ENCODE measurements around the gene PRPH. TPM values are rescaled to one million over a fixed set of nuclear protein-coding genes. Genes with fewer than 3 reads are reported as not detected.

The PRPH gene
- total RNA-seq, 2 experiments from 2014 or later: not detected

- CTCF ChIA-PET (ENCODE audit: unreplicated experiment): no interaction called here
- H3K4me1 ChIP-seq (ENCODE audit: insufficient read depth, low read length, poor library complexity, severe bottlenecking): no peaks in the 10 kb centered on the region
- no peaks in the 10 kb centered on the region for H3K9me2 ChIP-seq (ENCODE audit: insufficient read depth, low read length)
- no peak for DNase-seq (ENCODE audit: low spot score)
- no peak overlapping the region for H2AFZ ChIP-seq (ENCODE audit: low read length)
- H3K4me2 ChIP-seq (ENCODE audit: low read length): no peak overlapping the region
- H3K4me3 ChIP-seq (ENCODE audit: low read depth, low read length, poor library complexity, severe bottlenecking): no peak overlapping the region
- no peaks in the 10 kb centered on the region for H4K20me1 ChIP-seq (ENCODE audit: insufficient read depth, low read length)
- BruUV-seq (replicated peaks): no TSS peak
- no peaks in the 10 kb centered on the region for H3K9me3 ChIP-seq (ENCODE audit: low read length)
- intact Hi-C loops (cut with micrococcal nuclease; ENCODE audit: unreplicated experiment): no loop called here
- POLR2A ChIA-PET: no interaction called here
- H3K27ac ChIP-seq (ENCODE audit: low read depth, low read length, poor library complexity, severe bottlenecking): no peak overlapping the region
- H3K36me3 ChIP-seq (ENCODE audit: insufficient read depth, low read length): no peaks in the 10 kb centered on the region
- no peaks in the 10 kb centered on the region for H3K79me2 ChIP-seq (ENCODE audit: insufficient read depth, low read depth, low read length)
- TF ChIP-seq EZH2phosphoT487 (IDR thresholded peaks at IDR 0.05; ENCODE audit: borderline replicate concordance, low read depth, low read length) (no peak), CTCF (conservative IDR thresholded peaks at IDR 0.05; ENCODE audit: low read length) (no peak)
These were observed 10.3 kb upstream of the PRPH start for GRCh38 chr12:49284672-49285071.

- no peak for DNase-seq (ENCODE audit: low spot score)
- Histone ChIP-seq H3K4me1 (ENCODE audit: insufficient read depth, low read length, poor library complexity, severe bottlenecking) (no peaks in the 10 kb centered on the region), H3K27ac (ENCODE audit: low read depth, low read length, poor library complexity, severe bottlenecking) (no peak overlapping the region), H3K79me2 (ENCODE audit: insufficient read depth, low read depth, low read length) (no peaks in the 10 kb centered on the region), H3K9me3 (ENCODE audit: low read length) (no peaks in the 10 kb centered on the region), H4K20me1 (ENCODE audit: insufficient read depth, low read length) (no peaks in the 10 kb centered on the region), H3K4me3 (ENCODE audit: low read depth, low read length, poor library complexity, severe bottlenecking) (no peak overlapping the region), H3K36me3 (ENCODE audit: insufficient read depth, low read length) (no peaks in the 10 kb centered on the region), H3K9me2 (ENCODE audit: insufficient read depth, low read length) (no peaks in the 10 kb centered on the region), H2AFZ (ENCODE audit: low read length) (no peak overlapping the region), H3K4me2 (ENCODE audit: low read length) (no peak overlapping the region)
- CTCF ChIA-PET (ENCODE audit: unreplicated experiment): no interaction called here
- intact Hi-C loops (cut with micrococcal nuclease; ENCODE audit: unreplicated experiment): loop anchor here (1.0 to 2.0 kb wide), 4 partner anchors 49 to 227 kb away; partner anchors contain the start of gene C1QL4
- no peak for TF ChIP-seq EZH2phosphoT487 (IDR thresholded peaks at IDR 0.05; ENCODE audit: borderline replicate concordance, low read depth, low read length)
- no peak for TF ChIP-seq CTCF (conservative IDR thresholded peaks at IDR 0.05; ENCODE audit: low read length)
- POLR2A ChIA-PET: no interaction called here
- BruUV-seq (replicated peaks): no TSS peak
These were observed 7.1 kb upstream of the PRPH start for GRCh38 chr12:49287876-49288275.

GRCh38 chr12:49288412-49288853 is 6.5 kb upstream of the PRPH start:
- Histone ChIP-seq H3K79me2 (ENCODE audit: insufficient read depth, low read depth, low read length) (no peaks in the 10 kb centered on the region), H3K4me3 (ENCODE audit: low read depth, low read length, poor library complexity, severe bottlenecking) (no peak overlapping the region), H3K4me2 (ENCODE audit: low read length) (no peak overlapping the region), H2AFZ (ENCODE audit: low read length) (no peak overlapping the region), H3K9me3 (ENCODE audit: low read length) (no peaks in the 10 kb centered on the region), H3K4me1 (ENCODE audit: insufficient read depth, low read length, poor library complexity, severe bottlenecking) (no peaks in the 10 kb centered on the region), H3K9me2 (ENCODE audit: insufficient read depth, low read length) (no peaks in the 10 kb centered on the region), H4K20me1 (ENCODE audit: insufficient read depth, low read length) (no peaks in the 10 kb centered on the region), H3K36me3 (ENCODE audit: insufficient read depth, low read length) (no peaks in the 10 kb centered on the region), H3K27ac (ENCODE audit: low read depth, low read length, poor library complexity, severe bottlenecking) (no peak overlapping the region)
- BruUV-seq (replicated peaks): no TSS peak
- CTCF ChIA-PET (ENCODE audit: unreplicated experiment): interaction anchor here (0.6 to 1.2 kb wide), 3 partner anchors 34 to 215 kb away, joined by 3 to 4 read pairs (median 4); partner anchors contain the start of gene TROAP
- POLR2A ChIA-PET: interaction anchor here (0.8 kb wide), 1 partner anchor 35 kb away, joined by 3 read pairs; the partner anchor contains the start of gene TROAP
- TF ChIP-seq EZH2phosphoT487 (IDR thresholded peaks at IDR 0.05; ENCODE audit: borderline replicate concordance, low read depth, low read length): no peak
- TF ChIP-seq CTCF (conservative IDR thresholded peaks at IDR 0.05; ENCODE audit: low read length): peak; percentile 98
- intact Hi-C loops (cut with micrococcal nuclease; ENCODE audit: unreplicated experiment): loop anchor here (1.0 to 2.0 kb wide), 4 partner anchors 49 to 226 kb away; partner anchors contain the start of gene C1QL4
- peak; percentile 64 for DNase-seq (ENCODE audit: low spot score)

All from OCI-LY7 (cell line).